A549 (cell line): ENCODE results near the gene IER2. TPM values are rescaled to one million over a fixed set of nuclear protein-coding genes. Genes with fewer than 3 reads are reported as not detected.

ENCODE experiments used
- ATAC-seq, 2 experiments: fragments of 200-7000 bp in 1 of 2; fragments of >200 bp in 1 of 2; cut with Nextera tagmentation in 1 of 2; cut with Tn5 transposase in 1 of 2; 3 replicates each; pipeline versions ENCODE4 v1.8.0 to v1.9.1; 2018 to 2020; ENCODE audit warnings: mild to moderate bottlenecking in 1 of 2, moderate library complexity in 1 of 2
- CTCF ChIA-PET: fragments of 300-600 bp; sonication (Branson Sonifier 250); formaldehyde crosslinking; extraction: SDS; loops from one replicate; lab custom pipeline; 2021; ENCODE audit warnings: antibody characterized with exemption, inconsistent platforms; lab: Yijun Ruan, JAX
- POLR2A ChIA-PET: fragments of 350-600 bp; formaldehyde crosslinking; extraction: SDS; loops from one replicate; lab custom pipeline; 2021; ENCODE audit warnings: antibody characterized with exemption, inconsistent platforms; lab: Yijun Ruan, JAX
- DNase-seq, 2 experiments: peaks; one replicate each; pipeline versions ENCODE4 v3.0.0 to v3.0.0-alpha.2; 2011 to 2016; ENCODE audit warnings: low read depth in 1 of 2, low spot score in 1 of 2
- FAIRE-seq: peaks from 2 replicates; lab custom pipeline; 2011; peaks lifted over from hg19 to GRCh38; lab: Jason Lieb, UNC
- H3K27ac ChIP-seq, 2 experiments: fragments of >200 bp; sonication (Bioruptor Twin); formaldehyde crosslinking; 3 replicates each; pipeline ENCODE4 v1.5.1; 2016 to 2017
- H3K4me1 ChIP-seq: fragments of >200 bp; sonication (Bioruptor Twin); formaldehyde crosslinking; 3 replicates; pipeline ENCODE4 v1.6.1; 2016
- H3K4me2 ChIP-seq: fragments of >200 bp; sonication (Bioruptor Twin); formaldehyde crosslinking; 3 replicates; pipeline ENCODE4 v1.6.1; 2016
- H3K4me3 ChIP-seq: fragments of >200 bp; sonication (Bioruptor Twin); formaldehyde crosslinking; 3 replicates; pipeline ENCODE4 v1.5.1; 2016
- H3K9me3 ChIP-seq: fragments of >200 bp; sonication (Bioruptor Twin); formaldehyde crosslinking; 3 replicates; pipeline ENCODE4 v1.6.1; 2016
- BHLHE40 ChIP-seq: IDR thresholded peaks from 2 replicates; pipeline ENCODE4 v1.6.1; 2012; ENCODE audit warnings: low read depth, low read length, inconsistent platforms
- FOSL2 ChIP-seq, 2 experiments: fragments of 450-650 bp in 1 of 2; fragments of >200 bp in 1 of 2; sonication (Bioruptor Twin) in 1 of 2; formaldehyde crosslinking; IDR thresholded peaks; 2 replicates each; pipeline versions ENCODE4 v1.5.0 to v1.6.1; 2016 to 2020; ENCODE audit warnings: mild to moderate bottlenecking in 1 of 2, moderate library complexity in 1 of 2
- HOXB5 ChIP-seq: fragments of 250-450 bp; sonication (Bioruptor Pico); IDR thresholded peaks from 2 replicates; pipeline ENCODE4 v1.5.0; 2020; ENCODE audit warnings: mild to moderate bottlenecking, moderate library complexity
- NPAS2 ChIP-seq: fragments of 250-450 bp; sonication (Bioruptor Pico); IDR thresholded peaks from 2 replicates; pipeline ENCODE4 v1.8.0; 2022; ENCODE audit warnings: mild to moderate bottlenecking, moderate library complexity, borderline replicate concordance
- PHF8 ChIP-seq: fragments of 200-600 bp; sonication (generic); IDR thresholded peaks from 2 replicates; pipeline ENCODE4 v1.6.1; 2016; ENCODE audit warnings: low read depth, mild to moderate bottlenecking, antibody characterized with exemption, moderate library complexity, borderline replicate concordance
- RAD21 ChIP-seq, 2 experiments: fragments of >200 bp in 1 of 2; sonication (Bioruptor Twin) in 1 of 2; formaldehyde crosslinking in 1 of 2; IDR thresholded peaks in 1 of 2; conservative IDR thresholded peaks in 1 of 2; 2 replicates in 1 of 2; 3 replicates in 1 of 2; pipeline ENCODE4 v1.6.1; 2012 to 2018; ENCODE audit warnings: inconsistent platforms in 1 of 2
- RARB ChIP-seq: fragments of 250-450 bp; sonication (Bioruptor Pico); IDR thresholded peaks from 2 replicates; pipeline ENCODE4 v1.8.0; 2021; ENCODE audit warnings: mild to moderate bottlenecking, moderate library complexity
- SMC3 ChIP-seq: fragments of >200 bp; sonication (Bioruptor Twin); formaldehyde crosslinking; IDR thresholded peaks from 3 replicates; pipeline ENCODE4 v1.6.1; 2018; ENCODE audit warnings: inconsistent platforms
- SREBF2 ChIP-seq: fragments of 450-650 bp; IDR thresholded peaks from 2 replicates; pipeline ENCODE4 v1.6.1; 2014; ENCODE audit warnings: mild to moderate bottlenecking, moderate library complexity
- ZNF302 ChIP-seq: fragments of 250-450 bp; sonication (Bioruptor Pico); IDR thresholded peaks from 2 replicates; pipeline ENCODE4 v1.9.0; 2021; ENCODE audit warnings: inconsistent platforms, mild to moderate bottlenecking, moderate library complexity
- WGBS: methylation state at CpG from one replicate; pipeline ENCODE4 v1.1.6; 2017; ENCODE audit errors: missing lambda C conversion rate; 5-methylcytosine and 5-hydroxymethylcytosine counted together
- polyA plus RNA-seq, 4 experiments: library from polyadenylated mRNA; depleted of rRNA in 3 of 4; stranded (reverse); fragments of >200 nt; fragmentation: RNase III in 1 of 4; extraction: RNeasy Plus Mini Kit Qiagen cat#74134 plus additional on column Dnase treatment in 1 of 4; gene quantifications; 2 replicates in 3 of 4; 3 replicates in 1 of 4; pipeline ENCODE4 v1.2.3, GENCODE V29; 2011 to 2017
- TF ChIP-seq, protein P1 (sequence below): fragments of 450-650 bp; IDR thresholded peaks from 2 replicates; pipeline ENCODE4 v1.6.1; 2014; ENCODE audit warnings: antibody characterized with exemption
- TF ChIP-seq, protein P2 (sequence below): fragments of 250-450 bp; sonication (Bioruptor Pico); IDR thresholded peaks from 2 replicates; pipeline ENCODE4 v1.5.0; 2021; ENCODE audit warnings: mild to moderate bottlenecking, moderate library complexity, borderline replicate concordance
- TF ChIP-seq, protein P3 (sequence below): fragments of >200 bp; sonication (Bioruptor Twin); formaldehyde crosslinking; IDR thresholded peaks from 3 replicates; pipeline ENCODE4 v1.5.1; 2016
- TF ChIP-seq, protein P4 (sequence below): fragments of >200 bp; sonication (Bioruptor Twin); formaldehyde crosslinking; IDR thresholded peaks from 2 replicates; pipeline ENCODE4 v1.6.1; 2016
- TF ChIP-seq, protein P5 (sequence below): IDR thresholded peaks from 2 replicates; pipeline ENCODE4 v1.6.1; 2012

IER2 gene
- polyA plus RNA-seq, 2 of the 4 experiments (the other 2 are of a cell fraction), result 39.9 to 75.7 TPM

DNA sequence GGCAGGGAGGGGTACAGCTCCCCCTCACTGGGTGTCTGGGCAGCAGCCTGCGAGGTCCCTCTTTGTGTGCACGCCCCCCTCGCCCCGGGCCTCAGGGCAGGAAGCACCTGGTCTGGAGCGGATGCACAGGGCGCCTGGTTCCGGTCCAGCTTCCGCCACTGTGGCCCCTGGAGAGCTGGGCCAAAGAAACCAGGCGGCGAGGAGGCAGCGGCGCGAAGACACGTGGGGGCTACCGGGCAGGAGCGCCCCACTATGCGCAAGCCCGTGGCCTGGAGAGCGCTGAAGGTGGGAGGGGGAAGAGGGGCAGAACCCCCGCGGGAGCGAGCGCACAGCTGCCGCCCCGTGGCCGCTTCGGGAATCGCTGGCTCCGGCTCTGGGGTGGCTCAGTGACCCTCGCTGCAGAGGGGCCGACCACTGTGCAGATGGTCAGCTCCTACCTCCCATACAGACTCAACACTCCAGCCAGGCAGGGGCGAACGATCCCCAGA lies 45.8 kb upstream of the IER2 start:
- no peaks in the 10 kb centered on the region for H3K9me3 ChIP-seq
- peak in 1 of 2 experiments; percentile 59; a peak in 3 of 6 replicates for ATAC-seq
- H3K4me1 ChIP-seq, result no peaks in the 10 kb centered on the region
- WGBS, result 69% methylated on average over 22 of the region's 33 CpGs
- H3K27ac ChIP-seq, result no peak overlapping the region
- CTCF ChIA-PET, result interaction anchor here (1.0 to 3.9 kb wide), 7 partner anchors 8 to 136 kb away, joined by 3 to 23 read pairs (median 5); partner anchors contain the start of gene DAND5
- H3K4me3 ChIP-seq, result no peak overlapping the region
- no peak overlapping the region for H3K4me2 ChIP-seq
- TF ChIP-seq, protein P1, sequence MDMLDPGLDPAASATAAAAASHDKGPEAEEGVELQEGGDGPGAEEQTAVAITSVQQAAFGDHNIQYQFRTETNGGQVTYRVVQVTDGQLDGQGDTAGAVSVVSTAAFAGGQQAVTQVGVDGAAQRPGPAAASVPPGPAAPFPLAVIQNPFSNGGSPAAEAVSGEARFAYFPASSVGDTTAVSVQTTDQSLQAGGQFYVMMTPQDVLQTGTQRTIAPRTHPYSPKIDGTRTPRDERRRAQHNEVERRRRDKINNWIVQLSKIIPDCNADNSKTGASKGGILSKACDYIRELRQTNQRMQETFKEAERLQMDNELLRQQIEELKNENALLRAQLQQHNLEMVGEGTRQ, result no peak
- TF ChIP-seq RAD21 (conservative IDR thresholded peaks at IDR 0.05 in 1 of 2, IDR thresholded peaks at IDR 0.05 in 1 of 2) (peak in 1 of 2 experiments; percentile 6; a peak in 1 of 5 replicates), SMC3 (peak; percentile 35; the same call in 2 of the 3 replicates), SREBF2 (no peak), ZNF302 (no peak), NPAS2 (CRISPR knock-in tag) (no peak), HOXB5 (no peak), RARB (no peak), BHLHE40 (no peak), FOSL2 (IDR thresholded peaks at IDR 0.05) (no peak), FOSL2 (CRISPR knock-in tag; IDR thresholded peaks at IDR 0.05) (no peak)
- TF ChIP-seq, protein P2, sequence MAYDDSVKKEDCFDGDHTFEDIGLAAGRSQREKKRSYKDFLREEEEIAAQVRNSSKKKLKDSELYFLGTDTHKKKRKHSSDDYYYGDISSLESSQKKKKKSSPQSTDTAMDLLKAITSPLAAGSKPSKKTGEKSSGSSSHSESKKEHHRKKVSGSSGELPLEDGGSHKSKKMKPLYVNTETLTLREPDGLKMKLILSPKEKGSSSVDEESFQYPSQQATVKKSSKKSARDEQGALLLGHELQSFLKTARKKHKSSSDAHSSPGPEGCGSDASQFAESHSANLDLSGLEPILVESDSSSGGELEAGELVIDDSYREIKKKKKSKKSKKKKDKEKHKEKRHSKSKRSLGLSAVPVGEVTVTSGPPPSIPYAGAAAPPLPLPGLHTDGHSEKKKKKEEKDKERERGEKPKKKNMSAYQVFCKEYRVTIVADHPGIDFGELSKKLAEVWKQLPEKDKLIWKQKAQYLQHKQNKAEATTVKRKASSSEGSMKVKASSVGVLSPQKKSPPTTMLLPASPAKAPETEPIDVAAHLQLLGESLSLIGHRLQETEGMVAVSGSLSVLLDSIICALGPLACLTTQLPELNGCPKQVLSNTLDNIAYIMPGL, result no peak
- TF ChIP-seq, protein P3, sequence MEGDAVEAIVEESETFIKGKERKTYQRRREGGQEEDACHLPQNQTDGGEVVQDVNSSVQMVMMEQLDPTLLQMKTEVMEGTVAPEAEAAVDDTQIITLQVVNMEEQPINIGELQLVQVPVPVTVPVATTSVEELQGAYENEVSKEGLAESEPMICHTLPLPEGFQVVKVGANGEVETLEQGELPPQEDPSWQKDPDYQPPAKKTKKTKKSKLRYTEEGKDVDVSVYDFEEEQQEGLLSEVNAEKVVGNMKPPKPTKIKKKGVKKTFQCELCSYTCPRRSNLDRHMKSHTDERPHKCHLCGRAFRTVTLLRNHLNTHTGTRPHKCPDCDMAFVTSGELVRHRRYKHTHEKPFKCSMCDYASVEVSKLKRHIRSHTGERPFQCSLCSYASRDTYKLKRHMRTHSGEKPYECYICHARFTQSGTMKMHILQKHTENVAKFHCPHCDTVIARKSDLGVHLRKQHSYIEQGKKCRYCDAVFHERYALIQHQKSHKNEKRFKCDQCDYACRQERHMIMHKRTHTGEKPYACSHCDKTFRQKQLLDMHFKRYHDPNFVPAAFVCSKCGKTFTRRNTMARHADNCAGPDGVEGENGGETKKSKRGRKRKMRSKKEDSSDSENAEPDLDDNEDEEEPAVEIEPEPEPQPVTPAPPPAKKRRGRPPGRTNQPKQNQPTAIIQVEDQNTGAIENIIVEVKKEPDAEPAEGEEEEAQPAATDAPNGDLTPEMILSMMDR, result peak; percentile 34; the same call in 2 of the 3 replicates
- TF ChIP-seq, protein P4, sequence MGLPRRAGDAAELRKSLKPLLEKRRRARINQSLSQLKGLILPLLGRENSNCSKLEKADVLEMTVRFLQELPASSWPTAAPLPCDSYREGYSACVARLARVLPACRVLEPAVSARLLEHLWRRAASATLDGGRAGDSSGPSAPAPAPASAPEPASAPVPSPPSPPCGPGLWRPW, result no peak
- no peak for FAIRE-seq
- POLR2A ChIA-PET, result no interaction called here
- peak in 1 of 2 experiments; percentile 31 for DNase-seq

DNA sequence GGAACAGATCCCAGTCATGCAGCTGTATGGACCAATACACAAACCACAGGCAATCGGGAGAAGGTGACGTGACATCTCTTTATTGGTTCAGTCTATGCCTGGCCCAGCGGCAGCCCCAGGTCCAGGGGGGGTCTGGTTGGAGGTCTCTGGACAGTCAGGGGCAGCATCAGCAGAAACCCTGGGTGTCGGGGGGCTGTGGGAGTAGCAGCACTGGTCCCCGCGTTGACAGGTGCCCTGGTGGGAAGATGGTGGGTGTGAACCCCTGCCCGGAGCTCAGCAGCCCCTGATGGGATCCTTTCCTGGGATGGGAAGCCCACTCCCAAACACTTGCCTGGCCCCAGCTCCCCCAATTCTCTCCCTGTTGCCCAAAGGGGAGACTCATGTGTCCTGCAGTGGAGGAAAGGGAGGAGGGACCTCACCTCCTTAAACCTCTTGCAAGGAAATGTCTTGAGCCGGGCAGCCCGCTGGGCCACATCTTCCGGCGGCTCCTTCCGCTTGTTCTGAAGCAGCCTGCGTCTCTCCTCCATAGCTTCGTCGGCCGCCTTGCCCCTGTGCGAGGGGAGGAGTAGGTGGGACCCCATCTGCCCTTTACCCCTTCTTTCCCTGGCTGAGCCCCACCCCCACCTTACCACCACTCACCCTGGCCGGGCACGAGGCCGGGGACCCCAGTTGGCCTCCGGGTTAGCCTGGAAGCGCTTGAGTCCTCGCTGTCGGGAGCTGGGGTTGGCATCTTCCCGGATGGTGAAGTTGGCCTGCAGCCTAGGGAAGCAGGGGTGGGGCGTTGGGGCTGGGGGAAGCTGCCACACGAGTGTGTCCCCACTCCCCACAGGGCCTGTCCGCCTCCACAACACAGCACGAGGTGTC lies 45.1 kb upstream of the IER2 start:
- Histone ChIP-seq H3K9me3 (no peaks in the 10 kb centered on the region), H3K4me3 (no peak overlapping the region), H3K4me2 (no peak overlapping the region), H3K4me1 (no peaks in the 10 kb centered on the region), H3K27ac (no peak overlapping the region)
- DNase-seq (no peak), ATAC-seq (no peak), FAIRE-seq (no peak)
- 92% methylated on average over 19 of the region's 29 CpGs for WGBS
- CTCF ChIA-PET, result interaction anchor here (1.0 to 3.9 kb wide), 9 partner anchors 9 to 140 kb away, joined by 3 to 23 read pairs (median 5); partner anchors contain the start of gene DAND5
- TF ChIP-seq, protein P5, sequence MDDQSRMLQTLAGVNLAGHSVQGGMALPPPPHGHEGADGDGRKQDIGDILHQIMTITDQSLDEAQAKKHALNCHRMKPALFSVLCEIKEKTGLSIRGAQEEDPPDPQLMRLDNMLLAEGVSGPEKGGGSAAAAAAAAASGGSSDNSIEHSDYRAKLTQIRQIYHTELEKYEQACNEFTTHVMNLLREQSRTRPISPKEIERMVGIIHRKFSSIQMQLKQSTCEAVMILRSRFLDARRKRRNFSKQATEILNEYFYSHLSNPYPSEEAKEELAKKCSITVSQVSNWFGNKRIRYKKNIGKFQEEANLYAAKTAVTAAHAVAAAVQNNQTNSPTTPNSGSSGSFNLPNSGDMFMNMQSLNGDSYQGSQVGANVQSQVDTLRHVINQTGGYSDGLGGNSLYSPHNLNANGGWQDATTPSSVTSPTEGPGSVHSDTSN, result no peak
- no peak for TF ChIP-seq PHF8
- POLR2A ChIA-PET, result no interaction called here
